Stimulated activated CD4-positive, alpha-beta T cell treated with anti-CD3 and anti-CD28 coated beads, Interleukin-15, amount 100 ng/mL, for 48 hours (primary cell): ENCODE results near the gene PAX2.

Experiments used
- DNase-seq, 2 donors: peaks; one replicate each; pipeline ENCODE4 v3.0.0-alpha.2; 2020; ENCODE audit warnings: low read depth in 2 of 2

The PAX2 gene

DNA sequence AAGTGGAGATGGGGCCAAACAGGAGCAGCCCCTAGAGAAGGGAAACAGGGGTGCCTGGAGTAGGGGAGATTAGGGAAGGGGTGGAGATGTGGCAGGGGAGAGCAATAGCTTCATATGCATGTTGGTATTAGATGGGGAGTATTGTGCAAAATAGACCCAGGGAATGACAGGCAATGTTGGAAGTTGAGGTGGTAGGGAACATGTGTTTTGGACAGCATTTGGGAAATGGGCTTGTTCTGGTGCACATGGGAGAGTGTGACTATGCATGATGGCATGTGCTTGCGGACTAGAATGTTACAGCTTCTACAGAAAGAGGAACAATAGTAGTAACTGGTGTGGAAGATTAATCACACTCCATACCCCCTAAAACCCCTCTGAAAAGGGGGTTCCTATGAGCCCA is 10.4 kb downstream of the PAX2 start:
- DNase-seq = no peak

DNA sequence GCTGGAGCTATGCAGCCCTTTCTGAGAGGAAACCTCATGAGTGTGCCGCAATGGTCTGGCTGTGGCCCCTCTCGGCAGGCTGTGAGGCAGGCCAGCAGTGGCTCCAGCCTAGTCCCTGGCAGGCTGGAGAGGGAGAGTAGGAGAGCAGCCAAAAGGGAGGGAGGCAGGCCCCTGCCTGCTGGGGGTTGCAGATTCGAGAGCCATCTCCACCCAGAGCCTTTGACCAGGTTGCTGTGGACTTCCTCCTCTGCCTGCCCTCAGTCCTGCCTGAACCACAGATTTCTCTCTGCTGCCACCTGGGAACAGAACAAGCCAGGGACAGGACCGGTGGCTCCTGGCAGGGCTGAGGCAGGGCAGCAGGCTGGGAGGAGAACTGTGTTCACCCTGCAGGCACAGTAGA is 13.9 kb downstream of the PAX2 start:
- DNase-seq = no peak

DNA sequence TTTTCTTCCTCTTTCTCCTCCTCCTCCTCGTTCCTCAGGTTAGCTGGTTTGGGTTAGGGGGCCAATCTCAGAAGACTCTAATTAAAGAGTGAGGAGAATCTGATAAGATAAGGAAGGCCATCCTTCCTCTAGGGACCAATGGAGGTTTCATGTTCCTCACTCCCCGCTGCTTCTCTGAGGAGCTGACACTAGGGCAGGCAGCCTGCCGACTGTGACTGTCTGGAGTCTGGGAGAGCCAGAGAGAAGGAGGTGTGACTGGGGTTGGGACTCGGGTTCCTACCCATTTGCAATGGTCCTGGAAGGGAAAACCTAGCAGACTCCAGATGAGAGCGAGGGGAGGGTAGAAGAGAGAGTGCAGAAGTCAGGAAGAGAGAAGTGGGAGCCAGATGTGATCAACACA is 15.3 kb downstream of the PAX2 start:
- no peak for DNase-seq

DNA sequence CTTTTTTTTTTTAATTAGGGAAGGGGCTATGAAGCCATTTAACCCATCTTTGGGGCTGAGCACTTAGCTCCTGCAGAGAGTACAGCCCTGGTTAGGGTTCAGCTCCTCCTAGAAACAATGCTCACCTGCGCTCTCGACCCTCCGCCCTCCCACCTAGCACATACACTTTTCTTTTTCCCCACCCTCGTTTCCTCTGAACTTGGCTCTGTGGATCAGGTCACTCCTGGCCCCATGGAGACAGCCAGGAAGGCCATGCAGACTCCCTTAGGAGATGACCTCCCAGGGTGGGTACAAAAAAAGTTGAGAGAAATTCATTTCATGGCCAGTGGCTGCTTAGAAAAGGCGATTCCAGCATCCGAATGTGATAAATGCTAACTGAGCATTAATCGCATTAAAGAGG is 15.8 kb downstream of the PAX2 start:
- no peak for DNase-seq

DNA sequence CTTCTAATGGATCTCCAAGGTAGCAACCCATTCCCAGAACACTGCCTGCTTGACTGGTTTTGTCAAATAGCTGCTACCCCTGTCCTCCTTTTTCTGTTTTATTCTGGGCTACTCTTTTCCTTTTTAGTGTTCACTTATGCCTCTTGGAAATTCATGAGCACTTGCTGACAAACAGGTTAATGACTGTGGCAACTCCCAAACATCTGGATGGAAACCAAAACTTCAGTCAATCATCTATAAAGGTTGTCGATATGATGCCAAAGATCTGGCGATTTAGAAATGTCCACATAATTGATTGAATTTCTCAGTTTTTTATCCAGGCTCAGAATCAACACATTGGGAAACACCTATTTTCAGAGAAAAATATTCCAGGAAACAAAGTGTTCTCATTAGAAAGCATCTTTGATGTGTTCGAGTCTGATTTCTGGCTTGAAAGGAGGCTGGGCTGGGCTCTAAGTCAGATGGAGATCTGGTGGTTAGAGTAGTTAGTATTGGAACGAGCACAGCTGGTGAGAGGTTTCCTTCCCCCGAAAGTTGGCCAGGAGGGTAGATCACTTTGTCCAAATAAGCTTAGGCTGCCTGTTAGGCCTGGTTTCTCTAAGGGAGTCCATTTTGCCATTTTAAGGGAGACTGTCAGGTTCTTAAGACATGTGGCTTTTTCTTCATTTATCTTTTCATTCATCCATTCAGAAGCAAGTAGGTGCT is 17.8 kb downstream of the PAX2 start:
- DNase-seq = no peak

DNA sequence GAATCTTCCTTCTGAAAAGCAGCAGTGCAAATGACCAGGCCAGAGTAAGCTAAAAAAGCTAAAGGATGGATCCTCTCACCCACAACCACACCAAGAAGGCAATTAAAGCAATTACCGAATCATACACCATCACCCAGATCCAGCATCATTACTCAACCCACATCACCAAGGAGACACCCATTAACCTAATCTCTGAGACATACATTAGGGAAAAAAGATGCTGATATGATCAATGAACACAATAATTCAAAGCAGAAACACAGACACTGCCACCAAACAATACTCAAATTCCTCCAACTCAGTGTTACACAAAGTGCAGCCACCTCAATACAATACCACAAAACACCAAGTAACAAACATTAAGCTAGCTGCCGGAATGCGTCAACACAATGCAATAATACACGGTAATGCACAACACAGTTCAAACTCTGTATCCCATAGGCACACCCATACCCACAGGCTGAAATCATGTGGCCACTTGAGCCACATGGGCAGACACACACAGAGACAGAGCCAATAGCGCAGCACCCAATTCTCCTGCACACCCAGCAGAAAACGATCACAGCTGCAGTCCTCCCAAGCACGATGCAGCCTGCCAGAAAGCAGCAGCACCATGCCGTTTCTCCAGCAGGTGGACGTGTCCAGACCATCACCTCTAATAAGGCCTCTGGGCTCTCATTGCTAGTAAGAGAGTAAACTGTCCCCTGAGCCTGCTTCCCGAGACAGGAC is 21.5 kb downstream of the PAX2 start:
- DNase-seq = no peak

DNA sequence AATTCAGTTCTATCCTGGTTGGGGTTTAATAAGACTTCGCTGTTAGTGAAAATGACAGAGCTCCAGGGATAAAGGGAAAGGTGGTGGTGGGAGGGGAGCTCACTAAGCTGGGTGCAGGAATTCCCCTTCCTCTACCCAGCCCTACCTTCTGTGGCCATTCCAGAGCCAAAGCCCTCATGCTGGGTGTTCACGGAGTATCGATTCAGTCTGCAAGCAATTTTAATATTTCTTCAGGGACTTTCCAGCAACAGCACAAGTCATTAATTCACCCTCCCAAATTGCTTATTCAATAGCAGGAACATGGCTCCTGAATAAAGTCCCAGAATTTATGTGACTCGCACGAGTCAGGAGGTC is 22.0 kb downstream of the PAX2 start:
- DNase-seq = no peak

DNA sequence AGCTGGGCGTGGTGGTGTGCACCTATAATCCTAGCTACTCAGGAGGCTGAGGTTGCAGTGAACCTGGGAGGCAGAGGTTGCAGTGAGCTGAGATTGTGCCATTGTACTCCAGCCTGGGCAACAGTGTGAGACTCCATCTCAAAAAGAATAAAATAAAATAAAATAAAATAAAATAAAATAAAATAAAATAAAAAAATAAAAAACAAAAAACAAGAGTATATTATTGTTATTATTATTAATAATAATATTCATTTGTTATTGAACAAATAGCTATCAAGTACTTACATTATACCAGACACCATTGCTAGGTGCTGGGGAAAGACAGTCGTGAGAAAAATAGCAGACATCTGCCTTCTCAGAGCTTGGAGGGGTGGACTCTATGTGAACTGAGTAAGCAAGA is 24.1 kb downstream of the PAX2 start:
- DNase-seq = no peak

DNA sequence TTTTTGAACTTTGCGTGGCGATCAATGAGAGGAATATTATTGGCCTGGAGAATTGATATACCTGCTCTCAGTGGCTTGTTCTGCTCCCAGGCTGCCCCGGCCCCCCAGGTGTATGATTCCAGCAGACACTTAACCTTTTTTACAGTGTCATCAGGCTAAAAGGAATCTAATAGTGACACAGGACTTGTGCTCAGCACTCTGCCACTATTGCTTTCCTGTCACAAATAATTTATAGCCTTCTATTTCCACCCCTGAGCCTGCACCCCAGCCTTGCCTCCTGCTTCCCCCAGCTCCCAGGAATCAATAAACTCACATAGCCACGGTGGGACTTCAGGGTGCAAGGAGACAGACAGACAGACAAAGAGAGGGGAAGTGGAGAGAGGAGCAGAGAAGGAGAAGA is 28.3 kb downstream of the PAX2 start:
- DNase-seq = no peak

DNA sequence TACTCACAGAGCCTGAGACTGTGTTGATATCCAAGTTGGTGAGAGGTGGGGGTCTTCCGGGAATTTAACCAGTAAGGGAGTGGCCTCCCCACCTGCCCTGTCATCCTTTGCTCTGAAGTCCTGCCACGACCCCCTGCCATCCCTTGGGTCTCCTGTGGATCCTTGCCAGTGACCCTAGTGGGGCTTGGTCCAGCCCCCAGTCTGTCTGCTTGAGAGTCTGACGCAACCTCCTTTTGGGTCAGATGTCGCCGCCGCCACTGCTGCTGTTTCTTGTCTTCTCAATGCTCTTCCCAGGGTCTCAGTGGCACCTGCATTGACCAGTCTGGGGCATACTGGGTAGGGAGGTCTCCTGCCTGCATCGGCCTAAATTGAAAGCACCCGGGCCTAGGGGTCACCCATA is 28.8 kb downstream of the PAX2 start:
- DNase-seq = no peak

DNA sequence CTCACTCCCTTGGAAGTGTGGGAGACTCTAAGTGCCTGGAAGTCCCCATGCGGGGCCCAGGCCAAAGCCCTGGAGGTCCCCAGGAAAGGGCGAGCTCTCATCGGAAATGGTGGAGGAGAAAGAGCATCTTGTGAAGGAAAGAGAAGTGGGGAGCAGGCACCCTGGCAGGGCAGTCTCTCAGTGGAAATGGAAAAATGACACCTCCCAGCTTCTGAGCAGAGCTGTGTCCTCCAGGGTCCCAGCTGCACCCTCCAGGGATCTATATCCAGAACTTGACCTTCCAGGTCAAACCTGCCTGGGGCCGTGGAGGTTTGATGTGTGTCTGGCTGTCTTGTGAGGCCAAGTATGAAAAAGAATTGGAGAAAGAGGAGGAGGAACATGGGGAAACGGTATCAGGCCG is 29.5 kb downstream of the PAX2 start:
- no peak for DNase-seq

DNA sequence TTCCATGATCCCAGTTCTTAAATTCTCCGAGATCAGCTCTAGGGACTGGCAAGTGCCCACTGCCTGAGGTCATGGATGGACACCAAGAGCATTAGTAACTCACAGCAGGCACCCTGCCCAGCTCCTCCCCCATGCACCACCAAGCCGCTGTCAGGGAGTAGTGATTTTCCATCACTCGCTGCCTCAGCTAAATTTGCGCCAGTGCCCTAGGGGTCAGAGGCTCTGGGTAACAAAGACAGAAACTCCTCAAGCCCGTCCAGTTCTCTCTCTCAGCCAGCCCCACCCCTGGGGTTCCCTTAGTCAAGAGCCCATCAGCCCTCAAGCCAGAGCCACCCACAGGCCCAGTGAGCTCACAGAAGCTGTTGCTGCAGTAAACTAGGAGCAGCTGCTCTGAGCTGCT is 30.0 kb downstream of the PAX2 start:
- DNase-seq = no peak

DNA sequence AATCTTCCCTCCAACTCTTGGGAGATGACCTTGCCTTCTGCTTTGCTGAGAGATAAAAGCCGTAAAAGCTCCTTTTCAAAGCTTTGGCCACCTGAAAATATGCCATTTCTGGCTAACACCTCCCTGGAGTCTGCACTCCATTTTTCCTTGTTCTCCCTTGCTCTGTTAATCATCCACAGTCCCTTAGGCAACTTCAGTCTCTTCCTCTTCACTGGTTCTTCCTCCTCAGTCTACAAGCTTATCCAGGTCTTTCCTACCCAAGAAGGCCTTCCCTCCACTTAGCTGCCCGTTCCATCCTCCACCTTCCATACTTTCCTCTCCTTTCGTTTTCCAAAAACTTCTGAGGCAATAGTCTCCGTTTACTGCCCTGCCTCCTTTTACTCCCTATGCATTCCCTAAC is 30.5 kb downstream of the PAX2 start:
- DNase-seq = no peak

DNA sequence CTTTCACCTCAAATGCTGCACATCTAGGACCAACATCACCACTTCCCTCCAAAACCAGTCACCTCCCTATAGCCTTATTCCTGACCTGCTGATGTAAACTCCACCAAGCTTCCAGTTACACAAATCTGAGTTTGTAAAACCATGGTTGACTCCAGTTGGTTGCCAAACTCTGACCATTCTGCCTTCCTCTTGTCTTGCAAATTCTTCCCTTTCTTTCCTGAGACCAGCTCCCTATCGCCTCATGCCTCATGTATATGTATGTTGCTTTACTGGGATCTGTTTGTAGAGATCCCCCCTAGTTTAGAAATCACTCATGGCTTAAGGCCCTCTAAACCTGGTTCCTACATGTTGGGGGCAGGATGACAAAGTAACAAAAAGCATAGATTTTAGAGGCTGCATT is 31.3 kb downstream of the PAX2 start:
- DNase-seq = no peak

DNA sequence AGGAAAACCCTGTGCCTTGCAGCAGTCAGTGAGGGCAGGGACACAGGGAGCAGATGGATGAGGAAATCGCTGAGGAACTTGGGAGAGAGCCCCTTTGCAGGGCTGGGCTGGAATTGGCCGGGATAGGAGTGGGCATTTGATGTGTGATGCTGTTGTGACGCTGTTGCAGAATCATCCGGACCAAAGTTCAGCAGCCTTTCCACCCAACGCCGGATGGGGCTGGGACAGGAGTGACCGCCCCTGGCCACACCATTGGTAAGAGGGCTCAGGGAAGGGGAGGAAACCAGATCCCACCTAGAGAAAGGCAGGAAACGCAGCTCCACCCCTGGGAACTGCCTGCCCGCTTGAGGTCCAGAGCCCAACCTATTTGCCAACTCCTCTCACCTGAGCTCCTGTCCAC is 33.9 kb downstream of the PAX2 start:
- DNase-seq = no peak

DNA sequence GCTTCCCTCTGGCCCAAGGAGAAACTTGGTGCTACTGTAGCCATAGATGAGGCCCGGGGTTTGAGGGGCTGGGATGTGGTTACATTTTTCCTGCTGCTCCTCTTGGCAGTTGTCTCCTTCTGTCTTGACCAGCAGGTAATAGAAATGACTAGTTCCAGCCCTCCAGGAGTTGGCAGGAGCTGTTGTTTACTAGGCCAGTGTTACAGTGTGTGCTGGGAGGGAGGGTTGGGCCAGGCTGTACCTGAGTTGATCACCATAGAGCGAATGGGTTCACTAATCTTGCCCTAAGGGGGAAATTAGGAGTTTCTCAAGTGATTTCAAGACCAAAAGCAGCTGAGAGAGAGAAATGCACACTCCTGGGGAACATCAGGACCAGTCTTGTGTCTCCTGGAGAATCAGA is 34.9 kb downstream of the PAX2 start:
- DNase-seq = no peak

DNA sequence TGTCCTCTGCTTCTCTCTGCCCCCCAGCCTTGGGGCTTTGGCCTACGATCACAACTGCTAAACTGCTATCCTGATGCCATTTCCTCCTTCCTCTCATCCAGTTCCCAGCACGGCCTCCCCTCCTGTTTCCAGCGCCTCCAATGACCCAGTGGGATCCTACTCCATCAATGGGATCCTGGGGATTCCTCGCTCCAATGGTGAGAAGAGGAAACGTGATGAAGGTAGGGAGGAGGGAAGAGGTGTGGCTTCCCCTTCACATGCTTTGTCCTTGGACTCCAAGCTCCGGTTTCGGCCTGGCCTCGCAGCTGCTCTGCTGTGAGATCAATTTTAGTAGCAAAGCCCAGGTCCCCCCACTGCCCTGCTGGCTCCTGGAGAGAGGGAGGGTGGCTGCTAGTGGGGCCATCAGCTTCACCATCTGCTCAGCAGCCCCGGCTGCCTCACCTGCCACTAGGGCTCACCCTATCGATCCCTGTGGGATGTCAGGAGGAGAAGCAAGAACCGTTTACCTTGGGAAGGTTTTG is 35.8 kb downstream of the PAX2 start:
- no peak for DNase-seq

DNA sequence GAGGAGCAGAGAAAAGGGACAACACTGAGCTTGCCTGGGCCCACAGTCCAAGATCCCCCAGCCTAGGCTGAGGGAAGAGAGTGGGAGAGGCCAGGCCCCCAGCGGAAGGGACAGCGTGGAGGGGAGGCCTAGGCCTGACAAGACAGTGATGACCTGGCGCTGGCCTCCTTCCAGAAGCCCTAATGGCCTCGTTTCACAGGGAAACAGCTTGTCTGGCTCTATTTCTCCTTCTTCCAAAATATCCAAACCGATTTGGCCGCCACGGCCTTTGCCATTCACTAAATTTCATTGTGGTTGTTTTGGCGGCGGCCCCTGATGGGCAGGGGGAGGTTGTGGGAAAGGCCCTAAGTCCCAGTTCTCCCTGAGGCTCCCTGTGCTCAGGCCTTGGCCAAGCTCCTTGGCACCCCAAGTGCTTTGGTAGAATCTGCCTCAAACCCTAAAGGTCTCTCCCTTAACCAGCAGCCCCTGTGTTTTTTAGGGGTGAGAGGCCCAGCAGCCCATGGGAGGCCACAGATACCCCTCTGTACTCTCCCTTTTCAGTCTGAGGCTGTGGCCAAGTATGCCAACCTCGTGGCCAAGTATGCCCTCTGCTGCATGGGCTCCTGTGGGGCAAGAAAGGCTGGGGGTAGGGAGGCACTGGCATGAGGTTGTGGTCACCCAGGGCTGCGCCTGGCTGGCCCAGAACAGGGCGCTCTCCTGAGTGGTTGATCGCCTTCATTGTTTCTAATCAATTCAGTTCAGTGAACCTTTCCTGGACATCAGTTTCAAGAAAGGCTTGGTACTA is 37.3 kb downstream of the PAX2 start:
- DNase-seq = no peak

DNA sequence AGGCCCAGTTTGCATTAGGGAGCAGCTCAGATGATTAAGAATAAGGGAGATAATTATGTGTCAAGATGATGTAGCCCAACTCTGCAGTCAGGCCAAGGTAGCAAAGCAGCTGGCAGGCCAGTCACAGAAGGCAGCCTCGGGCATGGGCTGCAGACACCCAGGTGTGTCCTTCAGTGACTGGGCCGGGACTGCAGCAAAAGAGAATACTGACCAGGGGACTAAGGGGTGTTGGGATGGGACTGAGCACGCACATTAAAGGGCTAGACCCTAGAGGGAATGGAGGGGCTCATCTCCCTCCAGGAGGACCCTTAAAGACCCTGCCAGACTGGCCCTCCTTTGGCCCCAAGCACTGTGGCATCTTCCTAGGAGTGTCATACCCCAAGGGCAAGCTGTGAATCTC is 38.7 kb downstream of the PAX2 start:
- DNase-seq = no peak

DNA sequence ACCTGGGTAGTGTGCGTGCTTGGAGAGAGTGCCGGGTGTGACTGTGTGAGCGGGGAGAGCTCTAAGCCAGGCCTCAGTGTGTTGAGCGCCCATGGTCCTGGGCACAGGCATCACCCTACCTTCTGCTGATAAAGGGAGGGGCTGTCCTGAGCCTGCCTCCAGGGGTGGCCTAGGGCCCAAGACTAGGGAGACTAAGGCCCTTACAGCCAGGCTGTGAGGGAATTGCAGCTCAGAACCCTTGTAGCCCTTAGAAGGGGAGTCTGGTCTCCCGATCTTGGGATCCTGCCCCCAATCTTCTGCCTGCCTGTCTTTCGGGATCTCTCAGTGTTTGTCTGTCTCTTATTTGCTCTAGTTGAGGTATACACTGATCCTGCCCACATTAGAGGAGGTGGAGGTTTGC is 41.2 kb downstream of the PAX2 start:
- DNase-seq = no peak

DNA sequence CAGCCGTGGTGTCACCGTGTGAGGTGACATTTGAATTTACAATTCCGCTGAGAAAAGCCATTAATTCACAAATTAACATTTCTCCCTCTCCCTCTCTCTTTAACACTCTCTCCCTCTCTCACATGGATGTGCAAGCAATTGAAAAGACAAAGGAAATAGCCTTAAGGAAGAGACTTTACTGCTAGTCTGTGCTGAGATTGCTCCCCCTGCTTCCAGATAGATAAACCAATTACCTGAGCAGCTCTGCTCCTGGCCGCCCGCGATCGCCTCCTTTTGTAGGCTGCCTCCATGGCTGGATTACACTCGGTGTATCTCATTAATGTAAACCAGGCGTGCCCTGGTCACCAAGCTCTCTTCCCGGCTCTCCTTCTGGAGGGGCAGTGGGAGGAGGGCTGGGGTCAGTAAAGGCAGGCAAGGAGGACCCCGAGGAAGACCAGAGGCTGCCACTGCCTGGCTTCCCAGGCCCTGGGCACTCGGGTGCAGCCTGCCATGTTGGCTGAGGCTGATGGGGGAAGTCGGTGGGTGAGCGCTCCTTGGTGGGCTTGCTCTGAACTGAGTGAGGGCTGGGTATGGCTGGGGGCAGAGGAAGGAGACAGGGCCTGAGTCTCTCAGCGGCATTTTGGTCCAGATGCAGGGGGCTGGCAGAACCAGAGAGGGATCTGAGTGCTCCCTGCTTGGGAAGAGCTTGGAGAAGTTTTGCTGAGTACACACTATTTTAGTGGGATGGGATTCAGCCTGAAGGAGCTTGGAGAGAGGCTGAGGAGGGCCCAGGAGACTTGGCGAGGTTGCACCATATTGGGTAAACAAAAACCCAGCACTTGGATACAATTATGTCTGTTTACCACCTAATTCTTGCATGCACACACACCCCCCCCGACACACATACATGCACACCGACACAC is 42.9 kb downstream of the PAX2 start:
- no peak for DNase-seq

DNA sequence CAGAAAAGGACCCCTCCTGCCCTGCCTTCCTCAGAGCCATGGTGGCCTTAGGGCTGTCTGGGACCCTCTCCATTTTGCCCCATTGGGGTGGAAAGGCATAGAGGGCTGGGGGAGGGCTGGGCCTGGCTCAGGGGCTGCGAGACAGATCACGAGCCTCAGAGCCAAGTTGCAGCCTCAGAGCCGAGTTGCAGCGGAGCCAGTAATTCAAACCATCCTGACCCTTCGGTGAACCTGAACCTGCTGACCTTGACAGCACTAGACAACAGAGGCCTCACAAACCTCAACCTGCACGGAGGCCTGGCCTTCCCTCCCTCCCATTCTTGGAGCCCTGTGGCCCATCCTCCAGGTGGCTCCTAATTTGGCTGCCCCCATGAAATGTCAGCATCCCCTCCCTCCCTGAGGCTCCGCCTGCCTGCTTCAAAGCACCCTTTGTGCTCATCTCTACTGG is 45.4 kb downstream of the PAX2 start:
- no peak for DNase-seq
